HG02763 (cell line): ENCODE data around the gene TIMM29.

Source experiments
- ATAC-seq: cut with Tn5 transposase; IDR thresholded peaks from one replicate; pipeline ENCODE4 v1.9.1; 2021; ENCODE audit warnings: mild to moderate bottlenecking, moderate library complexity; ENCODE audit not compliant: unreplicated experiment

TIMM29 gene

DNA sequence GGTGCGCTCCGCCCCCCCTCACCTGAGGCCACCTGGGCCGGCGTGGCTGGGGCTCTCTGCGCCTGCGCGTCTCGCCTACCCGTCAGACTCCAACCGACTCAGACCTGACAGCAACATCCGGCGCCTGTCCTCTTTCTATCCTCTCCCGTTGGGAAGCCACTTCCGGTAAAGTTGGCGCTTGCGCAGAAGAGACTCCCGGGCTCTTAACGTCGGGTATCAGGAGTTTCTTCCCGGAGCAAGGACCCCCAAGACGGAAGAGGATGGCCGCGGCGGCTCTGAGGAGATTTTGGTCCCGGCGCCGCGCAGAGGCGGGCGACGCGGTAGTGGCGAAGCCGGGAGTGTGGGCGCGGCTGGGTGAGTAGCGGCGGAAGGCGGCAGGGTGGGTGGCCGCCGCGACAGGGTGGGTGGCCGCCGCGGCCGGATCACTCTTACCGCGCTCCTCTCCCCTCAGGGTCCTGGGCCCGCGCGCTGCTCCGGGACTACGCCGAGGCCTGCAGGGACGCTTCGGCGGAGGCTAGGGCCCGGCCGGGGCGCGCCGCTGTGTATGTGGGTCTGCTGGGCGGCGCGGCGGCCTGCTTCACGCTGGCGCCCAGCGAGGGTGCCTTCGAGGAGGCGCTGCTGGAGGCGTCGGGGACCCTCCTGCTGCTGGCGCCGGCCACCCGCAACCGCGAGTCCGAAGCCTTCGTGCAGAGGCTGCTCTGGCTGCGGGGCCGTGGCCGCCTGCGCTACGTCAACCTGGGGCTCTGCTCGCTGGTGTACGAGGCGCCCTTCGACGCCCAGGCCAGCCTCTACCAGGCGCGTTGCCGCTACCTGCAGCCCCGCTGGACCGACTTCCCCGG, at the start of gene TIMM29, which contains the start of gene YIPF2:
Gene TIMM29, plus strand, starts transcription at position 249 of the 839 bp plus-strand sequence. Its CDS starts 12 bp downstream, at position 261.
Gene YIPF2, minus strand, starts transcription at position 77 of the 839 bp plus-strand sequence. CDS start 229 bp downstream, outside the sequence.
- ATAC-seq = peak; percentile 80

DNA sequence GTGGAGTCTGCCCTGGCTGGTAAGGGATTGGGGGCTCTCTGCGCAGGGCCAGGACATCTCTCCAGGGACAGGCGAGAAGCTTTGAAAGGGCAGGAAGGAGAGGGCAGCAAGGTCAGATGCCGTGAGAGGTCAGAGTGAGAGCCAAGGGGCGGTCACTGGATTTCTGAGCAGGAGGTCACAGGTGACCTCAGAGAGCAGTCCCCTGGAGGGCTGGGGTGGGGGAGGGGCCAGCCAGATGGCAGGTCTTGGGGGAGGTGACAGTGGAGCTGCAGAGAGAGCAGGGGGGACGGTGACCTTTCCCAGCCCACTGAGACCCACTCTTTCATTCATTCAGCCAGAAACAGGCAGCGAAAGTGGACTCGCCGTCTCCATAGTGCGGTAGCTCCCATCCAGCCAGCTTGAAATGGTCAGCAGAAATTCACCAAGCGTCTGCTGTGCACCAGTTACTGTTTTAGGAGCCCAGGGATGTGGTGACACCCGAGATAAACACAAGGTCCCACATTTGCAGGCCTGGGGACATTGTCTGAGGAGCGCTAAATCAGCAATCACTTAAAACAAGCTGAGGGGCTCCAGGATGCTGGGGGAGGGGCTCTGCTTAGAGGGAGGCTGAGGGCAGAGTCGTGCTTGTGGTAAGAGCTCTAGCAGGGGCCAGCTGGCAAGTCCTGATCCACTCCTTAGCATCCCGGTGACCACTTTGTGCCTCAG, 47.1 kb upstream of the TIMM29 start:
- no peak for ATAC-seq

DNA sequence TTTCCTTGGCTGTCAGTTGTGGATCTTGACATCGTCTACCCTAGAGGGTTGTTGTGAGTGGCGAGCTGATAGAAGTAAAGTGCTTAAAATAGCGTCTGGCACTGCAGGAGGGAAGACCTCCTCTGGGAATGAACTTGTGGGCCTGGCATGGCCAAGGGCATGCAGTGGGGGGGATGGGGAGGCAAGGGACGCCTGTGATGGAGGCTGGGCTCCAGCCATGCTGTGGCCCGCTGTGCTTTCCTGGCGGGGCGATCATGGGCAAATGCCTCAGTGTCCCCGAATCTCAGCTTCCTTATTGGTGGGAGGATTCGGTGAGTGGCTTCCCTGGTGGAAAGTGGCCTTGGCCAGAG, 46.5 kb upstream of the TIMM29 start:
- ATAC-seq = no peak

GRCh38 chr19:10884274-10884673, 44.3 kb upstream of the TIMM29 start:
- ATAC-seq = no peak

GRCh38 chr19:10885201-10886169, 43.1 kb upstream of the TIMM29 start:
- ATAC-seq = no peak

DNA sequence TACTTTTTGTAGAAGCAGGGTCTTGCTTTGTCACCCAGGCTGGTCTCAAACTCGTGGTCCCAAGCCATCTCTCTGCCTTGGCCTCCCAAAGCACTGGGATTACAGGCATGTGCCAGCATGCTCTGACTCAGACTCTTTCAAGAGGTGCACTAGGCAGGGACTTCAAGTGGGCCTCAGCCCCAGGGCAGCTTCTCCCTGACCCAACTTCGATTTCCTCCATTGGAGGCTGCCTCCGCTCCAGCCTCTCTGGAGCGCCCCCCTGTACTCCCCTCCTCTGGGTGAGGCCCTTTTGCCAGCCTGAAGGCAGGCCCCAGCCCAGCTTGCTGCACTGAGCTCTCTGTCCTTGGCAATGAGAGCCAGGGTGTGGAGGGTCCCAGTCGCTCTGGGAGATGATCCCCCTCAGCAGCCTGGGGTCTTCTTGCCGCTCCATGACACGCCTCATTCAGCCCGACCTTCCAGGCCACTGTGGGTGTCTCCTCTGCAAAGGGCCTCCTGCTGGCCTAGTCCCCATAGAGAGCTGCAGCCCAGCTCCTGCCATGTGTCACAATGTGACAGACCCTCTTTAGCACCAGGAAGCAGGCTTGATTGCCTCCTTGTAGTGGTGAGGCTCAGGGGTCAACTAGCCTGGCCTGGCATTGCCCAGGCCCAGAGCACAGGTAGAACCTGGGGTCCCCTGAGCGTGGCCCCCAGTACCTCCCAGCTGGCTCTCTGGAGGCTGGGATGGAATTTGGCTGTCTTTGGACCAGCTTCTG, 40.8 kb upstream of the TIMM29 start:
- ATAC-seq = no peak

- no peak for ATAC-seq
These were observed 40.2 kb upstream of the TIMM29 start for GRCh38 chr19:10888421-10888866.

GRCh38 chr19:10889880-10890279, 38.7 kb upstream of the TIMM29 start:
- ATAC-seq = no peak

- ATAC-seq = no peak
These were observed 37.1 kb upstream of the TIMM29 start for GRCh38 chr19:10891405-10892086.

- ATAC-seq = no peak
These were observed 36.4 kb upstream of the TIMM29 start for GRCh38 chr19:10892256-10892655.

GRCh38 chr19:10894911-10895213, 33.7 kb upstream of the TIMM29 start:
- no peak for ATAC-seq

GRCh38 chr19:10895363-10895762, 33.2 kb upstream of the TIMM29 start:
- ATAC-seq = no peak

DNA sequence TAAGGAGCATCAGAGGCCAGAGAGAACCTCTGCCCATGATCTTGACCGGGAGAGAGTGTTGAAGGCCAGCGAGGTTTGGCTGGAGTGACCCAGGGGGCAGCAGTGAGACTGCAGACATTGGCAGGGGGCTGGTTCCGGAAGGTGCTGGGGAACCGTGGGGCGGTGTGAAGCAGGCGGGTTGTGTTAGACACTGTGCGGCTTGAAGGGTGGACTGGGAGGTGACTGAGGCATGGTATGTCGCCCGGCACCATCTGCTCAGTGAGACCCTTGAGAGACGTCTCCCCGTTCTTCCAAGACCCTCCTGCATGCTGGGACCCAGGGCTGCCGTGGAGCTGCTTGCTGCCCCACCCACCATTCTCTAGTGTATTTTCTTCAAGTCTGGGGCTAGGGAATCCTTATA, 32.7 kb upstream of the TIMM29 start:
- ATAC-seq = no peak

- no peak for ATAC-seq
These were observed 31.6 kb upstream of the TIMM29 start for GRCh38 chr19:10896851-10897526.

DNA sequence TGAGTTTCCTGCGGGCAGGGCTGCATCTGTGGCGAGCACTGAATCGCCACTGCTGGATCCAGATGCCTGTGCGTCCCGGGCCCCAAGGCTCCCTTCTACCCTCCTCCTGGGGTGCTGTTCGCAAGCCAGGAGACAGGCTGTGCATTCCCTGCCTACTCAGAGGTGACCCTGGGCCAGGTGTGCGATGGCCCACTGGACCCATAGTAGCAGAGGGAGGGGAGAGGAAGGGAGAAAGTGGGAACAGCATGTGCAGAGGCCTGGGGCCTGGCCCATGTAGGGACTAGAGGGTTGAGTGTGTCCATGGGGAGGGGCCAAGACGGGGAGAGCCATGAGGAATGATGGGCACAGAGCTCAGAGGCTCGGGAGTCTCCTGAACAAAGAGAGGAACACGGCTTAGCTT, 30.0 kb upstream of the TIMM29 start:
- ATAC-seq = no peak

- no peak for ATAC-seq
These were observed 29.4 kb upstream of the TIMM29 start for GRCh38 chr19:10899151-10899653.

DNA sequence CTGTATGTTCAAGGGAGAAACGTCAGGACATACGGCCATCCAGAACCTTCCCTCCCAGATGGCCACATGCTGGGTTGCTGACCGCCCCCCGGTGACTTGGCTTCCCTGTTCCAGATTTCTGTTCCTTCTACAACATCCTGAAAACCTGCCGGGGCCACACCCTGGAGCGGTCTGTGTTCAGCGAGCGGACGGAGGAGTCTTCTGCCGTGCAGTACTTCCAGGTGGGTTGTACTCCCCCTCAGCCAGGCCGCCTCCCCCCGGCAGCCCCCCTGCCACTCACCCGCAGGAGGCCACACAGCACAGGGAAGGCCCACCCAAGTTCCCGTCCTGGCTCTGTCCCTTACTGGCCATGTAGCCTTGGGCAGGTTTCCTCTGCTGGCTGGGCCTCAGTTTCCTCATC, 20.7 kb upstream of the TIMM29 start:
- no peak for ATAC-seq

- ATAC-seq = no peak
These were observed 20.1 kb upstream of the TIMM29 start for GRCh38 chr19:10908380-10908960.
